Measurements from ENCODE around the gene CCNT2. TPM values are rescaled to one million over a fixed set of nuclear protein-coding genes. Genes with fewer than 3 reads are reported as not detected.

The CCNT2 gene
- total RNA-seq, 4 donors from 2014 or later = 26.2 to 61.9 (median 48.0) TPM

GRCh38 chr2:134980639-134981038 lies 62.0 kb downstream of the CCNT2 start:
- no peaks in the 10 kb centered on the region for H3K27me3 ChIP-seq
- TF ChIP-seq POLR2A (IDR thresholded peaks at IDR 0.05) (no peak), CTCF (IDR thresholded peaks at IDR 0.05) (no peak)
- no peak overlapping the region for H3K27ac ChIP-seq
- DNase-seq = no peak
- no peaks in the 10 kb centered on the region for H3K9me3 ChIP-seq
- H3K4me1 ChIP-seq = no peaks in the 10 kb centered on the region
- no peak overlapping the region for H3K4me3 ChIP-seq
- no peaks in the 10 kb centered on the region for H3K36me3 ChIP-seq

- Histone ChIP-seq H3K36me3 (no peaks in the 10 kb centered on the region), H3K27me3 (no peaks in the 10 kb centered on the region), H3K4me3 (no peak overlapping the region), H3K4me1 (no peaks in the 10 kb centered on the region), H3K9me3 (no peaks in the 10 kb centered on the region), H3K27ac (no peak overlapping the region)
- no peak for DNase-seq
- TF ChIP-seq POLR2A (IDR thresholded peaks at IDR 0.05) (no peak), CTCF (IDR thresholded peaks at IDR 0.05) (no peak)
Observed at GRCh38 chr2:134982603-134983002, 64.0 kb downstream of the CCNT2 start.

GRCh38 chr2:134985061-134985460 lies 66.4 kb downstream of the CCNT2 start:
- Histone ChIP-seq H3K27me3 (no peaks in the 10 kb centered on the region), H3K4me1 (no peaks in the 10 kb centered on the region), H3K4me3 (no peak overlapping the region), H3K36me3 (no peaks in the 10 kb centered on the region), H3K9me3 (no peaks in the 10 kb centered on the region), H3K27ac (no peak overlapping the region)
- no peak for TF ChIP-seq POLR2A (IDR thresholded peaks at IDR 0.05)
- DNase-seq = no peak

GRCh38 chr2:134988994-134989605 lies 70.5 kb downstream of the CCNT2 start:
- no peaks in the 10 kb centered on the region for H3K9me3 ChIP-seq
- no peak for DNase-seq
- no peaks in the 10 kb centered on the region for H3K36me3 ChIP-seq
- H3K4me3 ChIP-seq = no peak overlapping the region
- TF ChIP-seq CTCF (IDR thresholded peaks at IDR 0.05) (peak in 4 of 6 experiments; percentile 23 to 57 (median 50)), POLR2A (IDR thresholded peaks at IDR 0.05) (no peak)
- H3K27me3 ChIP-seq = no peaks in the 10 kb centered on the region
- no peaks in the 10 kb centered on the region for H3K4me1 ChIP-seq
- no peak overlapping the region for H3K27ac ChIP-seq

GRCh38 chr2:134999521-134999920 lies 80.9 kb downstream of the CCNT2 start:
- no peak for TF ChIP-seq POLR2A (IDR thresholded peaks at IDR 0.05)
- TF ChIP-seq CTCF (IDR thresholded peaks at IDR 0.05) = no peak
- Histone ChIP-seq H3K4me3 (no peak overlapping the region), H3K27ac (no peak overlapping the region), H3K4me1 (no peaks in the 10 kb centered on the region), H3K27me3 (no peaks in the 10 kb centered on the region), H3K36me3 (no peaks in the 10 kb centered on the region), H3K9me3 (no peaks in the 10 kb centered on the region)
- no peak for DNase-seq

- DNase-seq = no peak
- TF ChIP-seq CTCF (IDR thresholded peaks at IDR 0.05) = no peak
- TF ChIP-seq POLR2A (IDR thresholded peaks at IDR 0.05) = no peak
- Histone ChIP-seq H3K4me3 (no peak overlapping the region), H3K4me1 (no peaks in the 10 kb centered on the region), H3K9me3 (no peaks in the 10 kb centered on the region), H3K27ac (no peak overlapping the region), H3K27me3 (no peaks in the 10 kb centered on the region), H3K36me3 (no peaks in the 10 kb centered on the region)
Observed at GRCh38 chr2:135002836-135003235, 84.2 kb downstream of the CCNT2 start.

All from Peyer's patch (tissue), 4 donors.